T follicular helper cell (primary cell): ENCODE measurements around the gene TMCO1.
"Not testable (repeated sequence)": the region's sequence is repeated elsewhere in the genome, so short reads cannot be mapped to it uniquely, and the experiment has no call there.

Source experiments
- DNase-seq: peaks from one replicate; pipeline ENCODE4 v3.0.0-alpha.2; 2020; ENCODE audit warnings: low read depth

Gene TMCO1

DNA sequence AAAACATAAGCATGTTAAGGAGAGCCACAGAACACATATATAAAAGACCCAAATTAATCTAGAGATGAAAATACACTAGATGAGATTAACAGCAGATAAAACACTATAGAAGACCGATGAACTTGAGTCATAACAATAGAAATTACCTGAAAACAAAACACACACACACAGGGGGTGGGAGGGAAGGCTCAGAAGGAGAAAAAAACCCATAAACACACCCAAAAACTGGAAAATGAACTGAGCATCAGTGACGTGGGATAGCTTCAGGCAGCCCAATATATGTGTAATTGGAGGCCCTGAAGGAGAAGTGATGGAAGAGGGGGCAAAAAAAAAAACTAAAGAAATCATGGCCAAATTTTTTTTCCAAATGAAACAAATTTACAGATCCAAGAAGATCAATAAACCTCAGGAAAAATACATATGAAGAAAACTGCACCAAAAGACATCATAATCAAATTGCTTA is 81.7 kb downstream of the TMCO1 start:
- DNase-seq = no peak

DNA sequence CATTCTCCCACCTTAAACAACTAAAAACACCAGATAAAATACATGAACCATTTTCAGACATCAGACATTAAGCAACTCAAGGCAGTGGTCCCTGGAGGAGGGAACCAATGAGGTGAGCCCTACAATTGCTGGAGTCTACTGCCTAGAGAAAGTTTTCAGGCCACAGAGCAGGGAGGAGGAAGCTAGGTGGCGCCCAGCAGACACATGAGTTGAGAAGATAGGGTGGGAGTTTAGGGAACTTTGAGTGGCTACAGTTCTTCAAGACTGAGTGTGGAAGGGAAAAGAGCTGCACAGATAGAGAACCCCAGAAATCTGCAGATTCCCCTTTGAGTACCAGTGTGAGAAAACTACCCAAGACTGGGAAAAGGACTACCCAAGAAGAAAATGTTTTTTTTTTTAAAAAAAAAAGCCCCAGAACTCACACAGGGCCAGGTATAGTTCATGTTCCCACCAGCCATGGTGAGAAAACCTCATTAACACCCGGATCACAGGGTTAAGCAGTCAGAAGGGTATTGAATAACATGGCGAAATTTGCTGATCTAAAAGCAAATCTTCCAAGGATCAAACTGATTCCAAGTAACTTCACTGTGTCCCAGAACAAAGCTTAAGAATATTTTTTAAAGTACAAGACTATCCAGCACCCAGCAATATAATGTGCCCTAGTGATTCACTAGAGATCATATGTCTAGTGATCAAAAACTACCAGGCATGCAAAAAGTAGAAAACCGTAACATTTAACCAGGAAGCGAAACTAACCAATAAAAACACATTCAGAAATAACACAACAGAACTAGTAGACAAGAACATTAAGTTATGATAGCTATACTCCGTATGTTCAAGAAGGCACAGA is 82.3 kb downstream of the TMCO1 start:
- no peak for DNase-seq

DNA sequence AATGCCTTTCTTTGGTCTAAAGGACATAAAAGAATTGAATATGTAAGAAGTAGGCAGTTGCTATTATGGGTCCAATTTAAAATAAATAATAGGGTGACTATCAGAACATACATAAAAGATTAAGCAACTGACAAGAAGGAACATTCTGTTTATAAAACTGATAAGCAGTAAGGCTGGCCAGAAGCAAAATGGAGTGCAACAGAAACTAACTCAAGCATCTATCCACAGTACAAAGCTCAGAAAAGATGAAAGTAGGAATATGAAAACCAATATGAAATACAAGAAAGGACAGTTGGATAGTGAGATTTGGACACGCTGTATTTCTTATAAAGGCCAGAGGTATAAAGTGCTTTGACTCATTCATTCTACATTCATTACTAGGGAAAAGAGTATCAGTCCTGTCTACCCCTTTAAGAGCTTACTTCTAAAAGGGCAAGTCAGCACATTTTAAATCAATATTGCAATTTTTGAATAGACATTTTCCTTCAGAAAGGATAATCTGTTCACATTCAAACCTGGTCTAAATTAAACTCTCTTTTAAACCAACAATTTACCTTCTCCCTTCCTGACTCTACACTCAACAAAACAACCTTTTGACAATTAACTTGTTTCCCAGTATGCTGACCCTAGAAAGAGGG is 84.7 kb downstream of the TMCO1 start:
- DNase-seq = no peak

DNA sequence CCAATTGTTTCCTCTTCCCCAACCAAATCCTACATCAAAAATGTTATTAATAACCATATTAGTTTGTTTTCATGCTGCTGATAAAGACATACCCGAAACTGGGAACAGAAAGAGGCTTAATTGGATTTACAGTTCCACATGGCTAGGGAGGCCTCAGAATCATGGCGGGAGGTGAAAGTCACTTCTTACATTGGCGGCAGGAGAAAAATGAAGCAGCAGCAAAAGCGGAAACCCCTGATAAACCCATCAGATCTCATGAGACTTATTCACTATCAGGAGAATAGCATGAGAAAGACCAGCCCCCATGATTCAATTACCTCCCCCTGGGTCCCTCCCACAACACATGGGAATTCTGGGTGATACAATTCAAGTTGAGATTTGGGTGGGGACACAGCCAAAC is 87.9 kb downstream of the TMCO1 start:
- DNase-seq = not testable (repeated sequence)

DNA sequence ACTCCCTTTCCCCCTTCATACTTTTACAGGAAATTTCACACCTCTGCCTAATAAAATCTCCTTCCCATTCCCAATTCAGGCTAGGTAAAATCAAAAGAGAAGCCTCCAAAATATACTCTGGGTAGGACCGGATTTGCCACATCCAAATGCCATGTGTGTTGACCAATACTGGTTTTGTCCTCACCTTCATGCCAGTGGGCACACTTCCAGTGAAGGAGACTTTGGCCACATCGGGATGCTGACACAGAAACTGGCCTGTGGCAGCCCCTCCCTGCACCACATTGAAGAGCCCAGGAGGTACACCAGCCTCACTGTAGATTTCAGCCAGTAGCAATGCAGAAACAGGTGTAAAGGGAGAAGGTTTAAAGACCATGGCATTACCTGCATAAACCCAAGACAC is 88.4 kb downstream of the TMCO1 start:
- DNase-seq = no peak

DNA sequence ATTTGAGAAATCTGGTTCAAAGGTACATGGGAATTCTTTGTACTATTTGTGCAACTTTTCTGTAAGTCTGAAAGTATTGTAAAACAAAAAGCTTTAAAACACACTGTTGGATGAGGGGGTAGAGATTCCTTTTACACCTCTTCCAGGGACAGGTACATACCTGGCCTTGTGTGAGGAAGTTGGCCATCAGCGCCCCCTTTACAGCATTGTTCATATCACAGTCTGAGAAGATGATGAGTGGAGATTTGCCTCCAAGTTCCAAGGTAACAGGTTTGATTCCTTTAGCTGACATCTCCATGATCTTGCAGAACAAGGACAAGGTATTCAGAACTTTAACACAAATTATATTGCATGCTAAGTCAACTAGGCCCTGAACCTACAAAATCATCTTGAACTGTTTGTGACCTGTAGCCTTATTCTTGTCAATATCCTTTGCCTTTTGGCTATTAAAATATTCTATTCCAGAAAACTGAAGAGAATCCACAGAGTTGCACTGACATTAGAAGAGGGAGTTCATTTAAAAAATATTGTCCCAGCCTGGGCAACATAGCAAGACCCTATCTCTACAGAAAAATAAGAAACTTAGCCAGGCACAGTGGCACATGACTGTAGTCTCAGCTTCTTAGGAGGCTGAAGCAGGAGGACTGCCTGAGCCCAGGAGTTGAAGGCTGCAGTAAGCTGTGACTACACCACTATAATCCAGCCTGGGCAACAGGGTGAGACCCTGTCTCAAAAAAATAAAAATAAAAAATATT is 89.2 kb downstream of the TMCO1 start:
- no peak for DNase-seq

DNA sequence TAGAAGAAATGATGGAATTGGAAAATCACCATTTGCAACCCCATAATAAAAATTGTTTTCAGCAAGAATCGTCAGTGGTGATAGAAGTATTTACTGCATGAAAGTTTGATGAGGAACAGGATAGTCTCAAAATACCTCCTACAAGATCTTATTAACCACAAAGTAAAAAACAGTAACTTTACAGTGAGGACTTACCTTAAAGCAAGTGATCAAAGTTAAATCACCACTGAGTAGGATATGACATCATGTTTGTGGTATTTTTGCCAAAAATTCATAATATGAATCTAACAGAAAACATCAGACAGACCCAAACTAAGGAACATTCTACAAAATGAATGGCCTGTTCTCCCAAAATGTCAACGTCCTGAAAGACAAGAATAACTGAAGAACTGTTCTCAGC is 90.2 kb downstream of the TMCO1 start:
- DNase-seq = no peak
